MCF 10A (cell line): ENCODE results near the gene CBX2. TPM values are rescaled to one million over a fixed set of nuclear protein-coding genes. Genes with fewer than 3 reads are reported as not detected.

Experiments
- BruUV-seq: library from RNA; stranded (reverse); fragments of 400-500 nt; replicated peaks from 2 replicates; lab custom pipeline; 2021; lab: Mats Ljungman, UMichigan
- CTCF ChIA-PET: fragments of 300-600 bp; sonication (Branson Sonifier 250); formaldehyde crosslinking; extraction: SDS; loops from one replicate; lab custom pipeline; 2021; ENCODE audit warnings: antibody characterized with exemption, inconsistent platforms; lab: Yijun Ruan, JAX
- POLR2A ChIA-PET: fragments of 300-600, 350-650 bp; sonication (Branson Sonifier 250); formaldehyde crosslinking; extraction: SDS; loops from one replicate; lab custom pipeline; 2020; ENCODE audit warnings: antibody characterized with exemption, inconsistent platforms; lab: Yijun Ruan, JAX
- DNase-seq: peaks from one replicate; pipeline ENCODE4 v3.0.0-alpha.2; 2018; ENCODE audit not compliant: unreplicated experiment
- H3K27ac Mint-ChIP-seq: one replicate; pipeline ENCODE4 v1.8.0; 2022; ENCODE audit warnings: mild to moderate bottlenecking, low read depth, mixed read lengths; ENCODE audit not compliant: unreplicated experiment
- H3K27me3 Mint-ChIP-seq: one replicate; pipeline ENCODE4 v1.8.0; 2022; ENCODE audit warnings: mixed read lengths; ENCODE audit not compliant: insufficient read depth, unreplicated experiment
- H3K36me3 Mint-ChIP-seq: one replicate; pipeline ENCODE4 v1.8.0; 2022; ENCODE audit warnings: mild to moderate bottlenecking, moderate library complexity, mixed read lengths; ENCODE audit not compliant: insufficient read depth, unreplicated experiment
- H3K4me1 Mint-ChIP-seq: one replicate; pipeline ENCODE4 v1.8.0; 2022; ENCODE audit warnings: mixed read lengths; ENCODE audit not compliant: insufficient read depth, unreplicated experiment
- H3K4me3 Mint-ChIP-seq: one replicate; pipeline ENCODE4 v1.8.0; 2022; ENCODE audit warnings: mild to moderate bottlenecking, moderate library complexity, mixed read lengths; ENCODE audit not compliant: unreplicated experiment
- H3K9me3 Mint-ChIP-seq: one replicate; pipeline ENCODE4 v1.8.0; 2022; ENCODE audit warnings: mixed read lengths; ENCODE audit not compliant: unreplicated experiment
- CTCF ChIP-seq: fragments of 200-600 bp; IDR thresholded peaks from one replicate; pipeline ENCODE4 v1.8.0; 2022; ENCODE audit warnings: antibody characterized with exemption, mild to moderate bottlenecking; ENCODE audit not compliant: unreplicated experiment
- intact Hi-C: fragments of 100-400 bp; cut with micrococcal nuclease; formaldehyde crosslinking; loops from 2 replicates; pipeline ENCODE4 v1.14.1; 2022
- total RNA-seq: library from RNA; stranded (reverse); gene quantifications from 2 replicates; pipeline ENCODE4 v1.2.3, GENCODE V29; 2022

CBX2 gene
- total RNA-seq, 1 experiment from 2014 or later, result 3.9 TPM

GRCh38 chr17:79829004-79829403 is 51.1 kb downstream of the CBX2 start:
- POLR2A ChIA-PET, result interaction anchor here (0.6 to 1.6 kb wide), 3 partner anchors 11 to 69 kb away, joined by 3 to 6 read pairs (median 5); no protein-coding TSS in a partner anchor
- intact Hi-C loops, result no loop called here
- no peaks in the 10 kb centered on the region for H3K27me3 Mint-ChIP-seq
- no peak for TF ChIP-seq CTCF
- H3K4me1 Mint-ChIP-seq, result peaks cover 15% of the 10 kb centered on the region
- H3K27ac Mint-ChIP-seq, result no peak overlapping the region
- no peaks in the 10 kb centered on the region for H3K9me3 Mint-ChIP-seq
- no peak overlapping the region for H3K4me3 Mint-ChIP-seq
- BruUV-seq, result no TSS peak
- no peak for DNase-seq
- peaks cover 20% of the 10 kb centered on the region for H3K36me3 Mint-ChIP-seq
- CTCF ChIA-PET, result no interaction called here

DNA sequence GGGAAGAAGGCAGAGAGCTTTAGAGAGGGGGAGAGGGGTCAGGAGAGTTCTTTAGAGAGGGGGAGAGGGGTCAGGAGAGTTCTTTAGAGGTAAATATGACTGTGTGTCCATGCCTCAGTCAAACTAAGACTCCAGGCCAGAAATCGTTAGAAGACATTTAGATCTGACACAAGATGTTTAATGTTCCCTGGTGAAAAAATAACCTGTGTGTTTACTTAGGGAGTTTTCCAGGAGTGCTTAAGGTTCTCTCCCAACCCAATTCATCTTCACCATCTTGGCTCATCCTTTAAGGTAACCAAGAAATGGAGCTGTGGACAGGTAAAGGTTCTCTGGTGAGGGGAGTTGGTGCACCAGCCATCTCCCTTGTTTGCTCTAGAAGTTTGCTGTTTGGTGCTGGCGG is 51.5 kb downstream of the CBX2 start:
- ChIA-PET CTCF (interaction anchor here (1.1 kb wide), 1 partner anchor 179 kb away, joined by 5 read pairs; no protein-coding TSS in a partner anchor), POLR2A (interaction anchor here (0.6 to 1.6 kb wide), 2 partner anchors 16 to 69 kb away, joined by 3 to 6 read pairs; no protein-coding TSS in a partner anchor)
- peaks cover 22% of the 10 kb centered on the region for H3K36me3 Mint-ChIP-seq
- no peak overlapping the region for H3K4me3 Mint-ChIP-seq
- no peak for TF ChIP-seq CTCF
- DNase-seq, result no peak
- intact Hi-C loops, result no loop called here
- no peaks in the 10 kb centered on the region for H3K9me3 Mint-ChIP-seq
- no TSS peak for BruUV-seq
- no peak overlapping the region for H3K27ac Mint-ChIP-seq
- H3K27me3 Mint-ChIP-seq, result no peaks in the 10 kb centered on the region
- peaks cover 15% of the 10 kb centered on the region for H3K4me1 Mint-ChIP-seq

- Mint-ChIP-seq H3K27me3 (no peaks in the 10 kb centered on the region), H3K36me3 (peaks cover 31% of the 10 kb centered on the region), H3K4me1 (peaks cover 15% of the 10 kb centered on the region), H3K4me3 (no peak overlapping the region), H3K27ac (no peak overlapping the region), H3K9me3 (no peaks in the 10 kb centered on the region)
- CTCF ChIA-PET, result interaction anchor here (1.1 kb wide), 1 partner anchor 178 kb away, joined by 5 read pairs; no protein-coding TSS in a partner anchor
- intact Hi-C loops, result loop anchor here (10.0 kb wide), 1 partner anchor 86 kb away; no protein-coding TSS in a partner anchor
- TF ChIP-seq CTCF, result no peak
- DNase-seq, result no peak
- BruUV-seq, result no TSS peak
- POLR2A ChIA-PET, result interaction anchor here (0.7 to 0.8 kb wide), 2 partner anchors 12 to 54 kb away, joined by 3 read pairs; no protein-coding TSS in a partner anchor
These were observed 52.4 kb downstream of the CBX2 start for GRCh38 chr17:79830303-79830702.

GRCh38 chr17:79830763-79831264 is 52.9 kb downstream of the CBX2 start:
- no peak for TF ChIP-seq CTCF
- ChIA-PET POLR2A (interaction anchor here (0.8 kb wide), 1 partner anchor 54 kb away, joined by 3 read pairs; no protein-coding TSS in a partner anchor), CTCF (interaction anchor here (0.7 kb wide), 1 partner anchor 85 kb away, joined by 3 read pairs; no protein-coding TSS in a partner anchor)
- DNase-seq, result no peak
- intact Hi-C loops, result loop anchor here (10.0 kb wide), 1 partner anchor 86 kb away; no protein-coding TSS in a partner anchor
- Mint-ChIP-seq H3K4me1 (peaks cover 15% of the 10 kb centered on the region), H3K36me3 (peaks cover 36% of the 10 kb centered on the region), H3K27me3 (no peaks in the 10 kb centered on the region), H3K4me3 (no peak overlapping the region), H3K27ac (no peak overlapping the region), H3K9me3 (no peaks in the 10 kb centered on the region)
- BruUV-seq, result no TSS peak
